Amygdala (tissue), 56 donors: ENCODE results near the gene AMH.

Experiments used
- DNase-seq, 56 donors: peaks; one replicate each; lab custom pipeline; 2025; lab: John Stamatoyannopoulos, UW

AMH gene

DNA sequence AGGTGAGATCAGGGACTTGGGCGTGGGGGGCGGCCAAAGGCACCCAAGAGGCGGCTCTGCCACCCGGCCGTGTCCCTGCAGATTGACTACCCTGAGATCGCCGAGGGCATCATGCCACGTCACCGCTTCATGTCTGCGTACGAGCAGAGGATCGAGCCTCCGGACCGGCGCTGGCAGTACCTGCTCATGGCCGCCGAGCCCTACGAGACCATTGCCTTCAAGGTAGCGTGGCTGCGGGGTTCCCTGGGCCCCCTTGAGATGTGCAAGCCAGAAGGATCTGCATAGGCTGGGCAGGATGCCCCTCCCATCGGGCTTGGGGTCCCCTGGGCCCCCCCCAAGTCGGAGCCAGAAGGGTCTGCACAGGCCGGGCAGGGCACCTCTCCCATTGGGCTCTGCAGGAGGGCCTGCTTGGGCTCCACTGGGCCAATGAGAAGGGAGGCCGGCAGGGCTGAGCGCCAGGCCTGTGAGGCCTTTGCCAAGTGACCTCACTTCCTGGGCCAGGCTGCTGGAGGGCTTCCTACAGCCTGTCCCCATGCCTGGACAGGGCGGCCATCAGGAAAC lies 2.2 kb upstream of the AMH start:
- DNase-seq, result peak in 37 of 56 donors; percentile 3 to 68 (median 28)

DNA sequence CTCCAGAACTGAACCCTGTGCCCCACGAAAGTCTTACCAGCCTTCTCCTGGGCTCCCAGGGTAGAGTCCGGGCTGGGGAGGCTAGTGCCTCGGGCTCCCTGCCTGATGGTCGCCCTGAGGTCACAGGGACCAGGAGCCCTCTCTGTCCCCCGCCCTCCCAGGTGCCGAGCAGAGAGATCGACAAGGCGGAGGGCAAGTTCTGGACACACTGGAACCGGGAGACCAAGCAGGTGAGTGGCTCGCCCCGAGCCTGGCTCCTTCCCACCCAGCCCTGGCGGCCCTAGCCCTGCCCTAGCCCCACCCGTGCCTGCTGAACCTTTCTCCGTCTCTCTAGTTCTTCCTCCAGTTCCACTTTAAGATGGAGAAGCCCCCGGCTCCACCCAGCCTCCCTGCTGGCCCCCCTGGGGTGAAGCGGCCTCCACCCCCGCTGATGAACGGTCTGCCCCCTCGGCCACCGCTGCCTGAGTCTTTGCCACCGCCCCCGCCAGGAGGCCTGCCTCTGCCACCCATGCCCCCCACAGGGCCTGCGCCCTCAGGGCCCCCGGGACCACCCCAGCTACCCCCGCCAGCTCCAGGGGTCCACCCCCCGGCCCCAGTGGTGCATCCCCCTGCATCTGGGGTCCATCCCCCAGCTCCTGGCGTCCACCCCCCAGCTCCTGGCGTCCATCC lies 1.6 kb upstream of the AMH start:
- DNase-seq, result no peak

DNA sequence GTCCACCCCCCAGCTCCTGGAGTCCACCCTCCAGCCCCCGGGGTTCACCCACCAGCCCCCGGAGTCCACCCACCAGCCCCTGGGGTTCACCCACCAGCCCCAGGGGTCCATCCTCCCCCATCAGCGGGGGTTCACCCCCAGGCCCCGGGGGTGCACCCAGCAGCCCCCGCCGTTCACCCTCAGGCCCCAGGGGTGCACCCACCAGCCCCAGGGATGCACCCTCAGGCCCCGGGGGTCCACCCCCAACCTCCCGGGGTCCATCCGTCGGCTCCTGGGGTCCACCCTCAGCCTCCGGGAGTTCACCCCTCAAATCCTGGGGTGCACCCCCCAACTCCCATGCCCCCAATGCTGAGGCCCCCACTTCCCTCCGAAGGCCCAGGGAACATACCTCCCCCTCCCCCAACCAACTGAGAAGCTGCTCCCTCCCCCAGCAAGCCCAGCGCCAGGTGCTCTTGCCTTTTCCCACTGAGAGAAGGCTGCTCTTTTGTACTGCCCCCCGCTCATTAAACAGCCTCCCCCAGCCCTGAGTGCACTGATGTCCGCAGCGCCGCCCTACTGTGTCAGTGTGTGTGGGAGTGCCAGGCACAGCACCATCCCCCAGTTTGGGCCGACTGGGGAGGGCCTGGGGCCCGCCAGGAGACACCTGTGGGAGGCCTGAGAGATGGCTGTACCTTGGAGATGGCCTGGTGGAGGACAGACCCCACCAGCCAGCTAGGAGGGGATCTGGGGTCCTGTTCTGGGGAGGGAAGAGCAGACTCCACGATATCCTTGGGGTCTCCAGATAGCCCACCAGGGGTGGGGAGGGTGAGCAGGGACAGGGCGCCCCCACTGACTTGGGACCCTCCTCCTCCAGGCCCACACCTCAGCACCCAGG lies 750 bp upstream of the AMH start:
- no peak for DNase-seq

DNA sequence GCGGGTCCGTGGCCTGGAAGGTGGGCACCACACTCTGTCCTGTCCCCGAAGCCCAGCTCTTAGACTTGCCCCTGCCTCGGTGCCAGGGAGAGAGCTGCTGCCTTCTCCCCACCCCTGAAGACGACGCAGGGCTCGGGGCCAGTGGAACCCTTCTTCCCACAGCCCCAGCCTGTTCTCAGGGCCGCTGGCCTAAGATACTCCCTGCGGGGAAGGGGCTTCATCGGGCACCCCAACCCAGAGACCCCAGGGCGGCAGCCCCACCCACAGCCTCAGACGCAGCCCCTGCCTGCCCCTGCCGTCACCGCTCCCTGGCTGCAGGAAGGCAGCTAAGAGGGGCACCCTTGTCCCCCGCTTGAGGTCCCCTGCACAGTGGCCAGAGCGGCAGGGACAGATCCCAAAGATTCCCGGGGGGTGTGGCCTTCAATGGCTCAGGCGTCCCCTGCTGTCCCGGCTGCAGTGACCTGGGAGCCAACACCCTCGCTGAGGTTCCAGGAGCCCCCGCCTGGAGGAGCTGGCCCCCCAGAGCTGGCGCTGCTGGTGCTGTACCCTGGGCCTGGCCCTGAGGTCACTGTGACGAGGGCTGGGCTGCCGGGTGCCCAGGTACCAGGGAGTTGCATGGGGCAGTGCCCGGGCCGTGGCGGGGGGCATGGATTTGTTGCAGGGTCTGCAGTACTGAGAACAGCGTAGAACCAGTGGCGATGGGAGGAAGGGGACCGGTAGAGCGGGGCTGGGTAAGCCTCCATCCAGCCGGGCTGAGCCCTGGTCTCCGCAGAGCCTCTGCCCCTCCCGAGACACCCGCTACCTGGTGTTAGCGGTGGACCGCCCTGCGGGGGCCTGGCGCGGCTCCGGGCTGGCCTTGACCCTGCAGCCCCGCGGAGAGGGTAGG lies 1.0 kb downstream of the AMH start:
- no peak for DNase-seq

GRCh38 chr19:2250766-2251105 lies 1.6 kb downstream of the AMH start:
- DNase-seq, result no peak

DNA sequence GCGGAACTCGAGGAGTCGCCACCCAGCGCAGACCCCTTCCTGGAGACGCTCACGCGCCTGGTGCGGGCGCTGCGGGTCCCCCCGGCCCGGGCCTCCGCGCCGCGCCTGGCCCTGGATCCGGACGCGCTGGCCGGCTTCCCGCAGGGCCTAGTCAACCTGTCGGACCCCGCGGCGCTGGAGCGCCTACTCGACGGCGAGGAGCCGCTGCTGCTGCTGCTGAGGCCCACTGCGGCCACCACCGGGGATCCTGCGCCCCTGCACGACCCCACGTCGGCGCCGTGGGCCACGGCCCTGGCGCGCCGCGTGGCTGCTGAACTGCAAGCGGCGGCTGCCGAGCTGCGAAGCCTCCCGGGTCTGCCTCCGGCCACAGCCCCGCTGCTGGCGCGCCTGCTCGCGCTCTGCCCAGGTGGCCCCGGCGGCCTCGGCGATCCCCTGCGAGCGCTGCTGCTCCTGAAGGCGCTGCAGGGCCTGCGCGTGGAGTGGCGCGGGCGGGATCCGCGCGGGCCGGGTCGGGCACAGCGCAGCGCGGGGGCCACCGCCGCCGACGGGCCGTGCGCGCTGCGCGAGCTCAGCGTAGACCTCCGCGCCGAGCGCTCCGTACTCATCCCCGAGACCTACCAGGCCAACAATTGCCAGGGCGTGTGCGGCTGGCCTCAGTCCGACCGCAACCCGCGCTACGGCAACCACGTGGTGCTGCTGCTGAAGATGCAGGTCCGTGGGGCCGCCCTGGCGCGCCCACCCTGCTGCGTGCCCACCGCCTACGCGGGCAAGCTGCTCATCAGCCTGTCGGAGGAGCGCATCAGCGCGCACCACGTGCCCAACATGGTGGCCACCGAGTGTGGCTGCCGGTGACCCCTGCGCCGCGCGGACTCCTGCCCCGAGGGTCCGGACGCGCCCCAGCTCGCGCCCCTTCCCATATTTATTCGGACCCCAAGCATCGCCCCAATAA lies 2.3 kb downstream of the AMH start:
- no peak for DNase-seq

GRCh38 chr19:2252055-2252796 lies 3.1 kb downstream of the AMH start:
- DNase-seq, result no peak

- DNase-seq, result no peak
These were observed 3.6 kb downstream of the AMH start for GRCh38 chr19:2252797-2253105.

- DNase-seq, result no peak
These were observed 4.3 kb downstream of the AMH start for GRCh38 chr19:2253106-2254063.

DNA sequence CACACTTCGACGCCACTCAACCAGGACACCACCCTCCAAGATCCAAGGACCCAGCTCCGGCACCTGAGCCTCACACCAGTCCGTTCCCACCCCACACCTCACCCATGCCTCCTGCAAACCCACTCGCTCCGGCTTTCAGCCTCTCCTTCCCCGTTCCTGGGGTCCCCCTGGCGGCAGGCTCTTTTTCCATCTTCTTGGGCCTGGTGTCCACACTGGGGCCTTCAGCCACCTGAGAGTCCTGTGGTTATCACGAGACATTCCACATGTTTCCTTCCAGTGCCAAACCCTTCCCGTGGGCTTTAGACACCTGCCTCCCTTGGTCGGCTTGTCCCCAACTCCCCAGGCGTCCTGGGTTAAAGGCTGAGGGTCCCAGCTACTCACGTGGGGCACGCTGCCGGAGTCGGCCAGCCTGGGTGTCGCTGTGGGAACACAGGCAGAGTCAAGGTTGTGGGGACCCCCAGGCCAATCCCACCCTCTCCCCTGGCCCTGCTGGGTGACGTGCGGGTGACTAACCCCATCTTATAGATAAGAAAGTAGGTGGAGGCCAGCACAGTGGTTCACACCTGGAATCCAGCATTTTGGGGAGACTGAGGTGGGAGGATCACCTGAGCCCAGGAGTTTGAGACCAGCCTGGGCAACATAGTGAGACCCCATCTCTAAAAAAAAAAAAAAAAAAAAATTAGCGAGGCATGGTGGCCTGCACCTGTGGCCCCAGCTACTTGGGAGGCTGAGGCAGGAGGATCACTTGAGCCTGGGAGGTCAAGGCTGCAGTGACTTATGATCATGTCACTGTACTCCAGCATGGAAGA lies 5.1 kb downstream of the AMH start:
- no peak for DNase-seq

DNA sequence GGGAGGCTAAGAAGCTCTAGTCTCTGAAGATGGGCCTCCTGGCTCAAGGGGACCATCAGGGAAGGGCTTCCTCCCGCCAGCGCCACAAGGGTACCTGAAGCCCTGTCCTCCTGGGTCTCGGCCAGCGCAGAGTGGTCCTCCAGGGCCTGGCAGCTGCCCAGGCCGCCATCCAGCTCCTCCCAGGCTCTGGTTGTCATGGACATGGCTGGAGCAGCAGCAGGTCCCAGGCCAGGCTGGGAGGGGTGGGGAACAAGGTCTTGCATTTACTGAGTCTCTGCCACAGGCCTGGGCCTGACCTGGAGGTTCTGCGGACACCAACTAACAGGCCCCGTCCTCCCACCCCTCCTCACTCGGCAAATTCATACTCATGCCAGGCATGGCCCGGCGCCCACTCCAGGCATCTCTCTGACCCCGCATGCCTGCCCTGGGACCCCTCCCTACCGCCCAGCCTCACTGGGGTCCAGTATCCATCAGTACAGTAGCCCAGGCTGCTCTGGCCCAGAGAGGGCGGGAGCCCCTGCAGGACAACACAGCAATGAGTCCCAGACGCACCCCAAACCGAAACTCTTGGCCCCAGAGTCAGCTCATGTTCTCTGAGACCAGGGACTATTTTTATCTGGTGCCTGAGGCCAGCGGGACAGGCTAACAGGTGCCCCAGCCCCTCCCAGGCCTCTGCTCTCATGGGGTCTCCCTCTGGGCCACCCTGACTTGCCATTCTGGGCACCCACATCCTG lies 6.2 kb downstream of the AMH start:
- no peak for DNase-seq

DNA sequence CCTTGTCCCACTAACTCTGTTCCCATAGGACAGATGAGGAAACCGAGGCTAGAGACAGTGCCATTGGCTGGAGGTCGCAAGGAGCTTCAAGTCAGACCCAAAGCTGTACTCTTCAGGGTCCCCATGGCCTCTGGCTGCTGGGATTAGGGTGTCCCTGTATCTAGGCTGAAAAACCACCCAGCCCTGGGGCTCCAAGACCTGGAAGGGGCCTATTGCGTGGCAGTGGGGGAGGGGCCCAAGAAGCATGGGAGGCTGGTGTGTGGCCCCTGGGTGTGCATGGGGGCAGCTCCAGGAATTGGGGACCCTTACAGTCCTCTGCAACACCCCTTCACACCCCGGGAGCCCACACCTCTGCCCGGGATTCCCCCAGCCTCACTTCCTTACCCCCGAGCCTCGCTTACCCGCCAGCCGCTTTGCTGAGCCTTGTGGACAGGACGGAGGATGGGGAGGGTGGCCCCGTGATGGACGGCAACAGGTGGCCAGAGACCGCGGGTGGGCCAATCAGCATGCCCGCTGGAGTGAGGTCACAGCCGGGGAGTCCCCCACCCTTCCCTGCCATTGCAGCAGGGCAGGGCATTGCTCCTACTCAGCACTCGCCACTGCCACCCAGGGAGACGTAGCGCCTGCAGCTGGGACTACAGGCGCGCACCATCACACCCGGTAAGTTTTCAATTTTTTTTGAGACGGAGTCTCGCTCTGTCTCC lies 7.0 kb downstream of the AMH start, which contains the start of gene JSRP1:
Gene JSRP1 (minus strand): TSS at position 436 of the 704 bp plus-strand sequence. CDS start 1,103 bp downstream, outside the sequence.
- DNase-seq, result no peak

- no peak for DNase-seq
These were observed 10.2 kb downstream of the AMH start for GRCh38 chr19:2259336-2259735.

GRCh38 chr19:2260341-2260805 lies 11.2 kb downstream of the AMH start:
- no peak for DNase-seq

DNA sequence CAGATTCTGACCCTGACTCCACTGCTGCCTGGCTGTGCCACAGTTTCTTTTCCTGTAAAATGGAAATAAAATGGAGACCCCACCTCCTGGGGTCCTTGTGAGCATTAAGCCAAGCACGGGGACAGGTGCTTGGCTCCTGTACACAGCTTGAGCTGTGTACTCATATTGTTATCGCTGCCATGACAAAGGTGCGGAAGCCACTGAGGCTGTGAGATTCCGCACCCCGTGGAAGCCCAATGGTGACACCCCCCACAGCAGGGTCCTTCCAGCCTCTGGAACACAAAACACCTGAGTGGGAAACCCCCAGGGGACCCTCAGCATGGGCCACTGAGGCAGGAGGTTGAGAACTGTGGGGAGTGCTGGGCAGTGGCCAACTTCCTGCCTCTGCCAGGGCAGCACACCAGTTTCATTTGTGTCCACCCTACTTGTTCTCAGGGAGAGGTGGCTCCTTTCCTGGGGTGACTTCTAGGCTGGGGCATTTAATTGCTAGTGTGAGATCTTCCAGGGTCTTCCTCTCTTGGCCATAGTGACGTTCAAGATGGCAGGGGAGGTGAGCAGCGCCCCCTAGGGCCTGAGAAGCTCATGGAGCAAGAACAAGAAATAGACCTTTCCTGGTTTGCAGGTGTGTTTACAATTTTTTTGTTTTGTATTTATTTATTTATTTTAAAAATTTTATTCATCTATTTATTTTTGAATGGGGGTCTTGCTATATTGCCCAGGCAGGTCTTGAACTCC lies 12.5 kb downstream of the AMH start:
- DNase-seq, result peak in 2 of 56 donors; percentile 24 to 29
